ENCODE results near the gene SAXO1. TPM values are rescaled to one million over a fixed set of nuclear protein-coding genes. Genes with fewer than 3 reads are reported as not detected.

SAXO1 gene
- polyA plus RNA-seq, 1 donor: 0.11 TPM

GRCh38 chr9:18877984-18878383 is 155.0 kb downstream of the SAXO1 start:
- no peak for DNase-seq (ENCODE audit: low read depth)

Other genes starting within 250 kb of the SAXO1 start
- gene RRAGA, start 16.2 kb upstream of the SAXO1 start, polyA plus RNA-seq (ENCODE audit: insufficient read length): 80.9 TPM
- 8.8 TPM for gene HAUS6, start 69.7 kb upstream of the SAXO1 start, polyA plus RNA-seq (ENCODE audit: insufficient read length)
- gene PLIN2, start 94.3 kb upstream of the SAXO1 start, polyA plus RNA-seq (ENCODE audit: insufficient read length): 78.2 TPM
- 23.8 TPM for gene DENND4C, start 197.5 kb upstream of the SAXO1 start, polyA plus RNA-seq (ENCODE audit: insufficient read length)

Data from forelimb muscle (tissue), 1 donor.